ENCODE measurements around the gene PKP4. TPM values are rescaled to one million over a fixed set of nuclear protein-coding genes. Genes with fewer than 3 reads are reported as not detected.

PKP4 gene
- total and polyA plus RNA-seq, 2 donors (not counting 1 experiment from before 2014, with no cell fraction given), result 2.0 to 13.3 TPM

DNA sequence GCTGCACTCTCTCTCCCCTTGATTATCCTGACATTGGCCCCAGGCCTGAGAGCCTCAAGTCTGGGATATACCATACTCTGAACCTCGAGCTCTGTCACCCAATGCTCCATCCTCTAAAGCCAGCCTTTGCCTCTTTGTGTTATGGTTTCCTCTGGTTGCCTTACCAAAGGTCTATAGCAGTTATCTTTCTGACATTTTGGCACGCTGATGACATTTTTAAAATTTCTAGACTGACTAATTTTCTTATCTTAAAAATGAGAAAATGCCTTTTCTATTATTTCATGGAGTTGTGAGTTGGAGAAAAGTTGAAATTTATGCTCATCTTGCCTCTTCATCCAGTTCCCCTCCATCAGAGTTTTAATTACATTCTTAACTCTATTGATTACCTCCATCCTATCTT is 62.7 kb downstream of the PKP4 start:
- H3K27me3 ChIP-seq (replicated peaks in 1 of 4; ENCODE audit: control extremely low read depth in 1 of 4, control insufficient read depth in 3 of 4, insufficient read depth in 4 of 4, low read length in 3 of 4), result no peaks in the 10 kb centered on the region
- H3K4me1 Mint-ChIP-seq, result peaks cover 7% of the 10 kb centered on the region
- no peaks in the 10 kb centered on the region for H3K4me1 ChIP-seq (ENCODE audit: control insufficient read depth in 2 of 2, insufficient read depth in 2 of 2, low read length in 2 of 2)
- WGBS (ENCODE audit: insufficient coverage), result 83% methylated on average over 1 of the region's 2 CpGs
- no peaks in the 10 kb centered on the region for H3K9me3 ChIP-seq (ENCODE audit: control extremely low read depth in 1 of 3, control insufficient read depth in 2 of 3, insufficient read depth in 1 of 3, low read length in 2 of 3)
- ATAC-seq (ENCODE audit: low read depth) (no peak), DNase-seq (no peak)
- no peaks in the 10 kb centered on the region for H3K9me3 Mint-ChIP-seq (ENCODE audit: insufficient read depth)
- TF ChIP-seq CTCF (IDR thresholded peaks at IDR 0.05), result no peak
- TF ChIP-seq EZH2 (IDR thresholded peaks at IDR 0.05; ENCODE audit: borderline replicate concordance, insufficient read depth, low read depth, low read length, poor library complexity, severe bottlenecking), result no peak
- no peaks in the 10 kb centered on the region for H3K36me3 ChIP-seq (replicated peaks in 1 of 2; ENCODE audit: control extremely low read depth in 1 of 2, control insufficient read depth in 1 of 2, extremely low read depth in 1 of 2, insufficient read depth in 2 of 2, low read length in 1 of 2)
- ChIA-PET CTCF (no interaction called here), POLR2A (no interaction called here)
- H3K9ac ChIP-seq (ENCODE audit: low read length), result no peak overlapping the region
- no peak overlapping the region for H3K4me3 Mint-ChIP-seq
- H3K4me2 ChIP-seq (replicated peaks; ENCODE audit: low read depth, low read length, poor library complexity, severe bottlenecking), result no peak overlapping the region
- no peak overlapping the region for H3K27ac ChIP-seq (ENCODE audit: low read length in 2 of 2)
- no peak overlapping the region for H3K27ac Mint-ChIP-seq
- no peaks in the 10 kb centered on the region for H3K79me2 ChIP-seq (ENCODE audit: control insufficient read depth, insufficient read depth, low read length)
- H3K27me3 Mint-ChIP-seq, result no peaks in the 10 kb centered on the region
- no peaks in the 10 kb centered on the region for H4K20me1 ChIP-seq (ENCODE audit: control insufficient read depth, insufficient read depth, low read length, poor library complexity, severe bottlenecking)
- intact Hi-C loops (cut with micrococcal nuclease), result no loop called here
- no peak overlapping the region for H3K4me3 ChIP-seq (ENCODE audit: control extremely low read depth in 1 of 5, extremely low read depth in 1 of 5, insufficient read depth in 1 of 5, low read depth in 2 of 5, low read length in 4 of 5)
- no peak overlapping the region for H2AFZ ChIP-seq (ENCODE audit: insufficient read depth, low read depth, low read length, poor library complexity, severe bottlenecking)

GRCh38 chr2:158529379-158530259 is 72.9 kb downstream of the PKP4 start:
- H3K4me1 Mint-ChIP-seq, result no peaks in the 10 kb centered on the region
- 88% methylated on average over 2 of the region's 4 CpGs for WGBS (ENCODE audit: insufficient coverage)
- no peaks in the 10 kb centered on the region for H3K9me3 ChIP-seq (ENCODE audit: control extremely low read depth in 1 of 3, control insufficient read depth in 2 of 3, insufficient read depth in 1 of 3, low read length in 2 of 3)
- TF ChIP-seq EZH2 (IDR thresholded peaks at IDR 0.05; ENCODE audit: borderline replicate concordance, insufficient read depth, low read depth, low read length, poor library complexity, severe bottlenecking) (no peak), CTCF (IDR thresholded peaks at IDR 0.05) (no peak)
- no peak overlapping the region for H2AFZ ChIP-seq (ENCODE audit: insufficient read depth, low read depth, low read length, poor library complexity, severe bottlenecking)
- no peaks in the 10 kb centered on the region for H3K4me1 ChIP-seq (ENCODE audit: control insufficient read depth in 2 of 2, insufficient read depth in 2 of 2, low read length in 2 of 2)
- H3K27me3 ChIP-seq (replicated peaks in 1 of 4; ENCODE audit: control extremely low read depth in 1 of 4, control insufficient read depth in 3 of 4, insufficient read depth in 4 of 4, low read length in 3 of 4), result no peaks in the 10 kb centered on the region
- no peaks in the 10 kb centered on the region for H3K79me2 ChIP-seq (ENCODE audit: control insufficient read depth, insufficient read depth, low read length)
- ChIA-PET POLR2A (no interaction called here), CTCF (interaction anchor here (0.7 kb wide), 1 partner anchor 73 kb away, joined by 3 read pairs; the partner anchor contains the start of gene CCDC148)
- ATAC-seq (ENCODE audit: low read depth), result no peak
- no peak overlapping the region for H3K9ac ChIP-seq (ENCODE audit: low read length)
- H3K27ac Mint-ChIP-seq, result no peak overlapping the region
- no peaks in the 10 kb centered on the region for H3K36me3 ChIP-seq (replicated peaks in 1 of 2; ENCODE audit: control extremely low read depth in 1 of 2, control insufficient read depth in 1 of 2, extremely low read depth in 1 of 2, insufficient read depth in 2 of 2, low read length in 1 of 2)
- no peak for DNase-seq
- H3K4me3 Mint-ChIP-seq, result no peak overlapping the region
- H3K4me2 ChIP-seq (replicated peaks; ENCODE audit: low read depth, low read length, poor library complexity, severe bottlenecking), result no peak overlapping the region
- intact Hi-C loops (cut with micrococcal nuclease), result no loop called here
- no peaks in the 10 kb centered on the region for H3K9me3 Mint-ChIP-seq (ENCODE audit: insufficient read depth)
- H4K20me1 ChIP-seq (ENCODE audit: control insufficient read depth, insufficient read depth, low read length, poor library complexity, severe bottlenecking), result no peaks in the 10 kb centered on the region
- H3K27ac ChIP-seq (ENCODE audit: low read length in 2 of 2), result no peak overlapping the region
- H3K27me3 Mint-ChIP-seq, result no peaks in the 10 kb centered on the region
- no peak overlapping the region for H3K4me3 ChIP-seq (ENCODE audit: control extremely low read depth in 1 of 5, extremely low read depth in 1 of 5, insufficient read depth in 1 of 5, low read depth in 2 of 5, low read length in 4 of 5)
